ENCODE data around the gene MEGF6.
"Not testable (repeated sequence)": the region's sequence is repeated elsewhere in the genome, so short reads cannot be mapped to it uniquely, and the experiment has no call there.

The MEGF6 gene

GRCh38 chr1:3627515-3628253, 16.4 kb upstream of the MEGF6 start:
- no peak for DNase-seq (ENCODE audit: low read depth in 2 of 2)

GRCh38 chr1:3626025-3626424, 14.7 kb upstream of the MEGF6 start:
- DNase-seq (ENCODE audit: low read depth in 2 of 2) = no peak

- DNase-seq (ENCODE audit: low read depth in 2 of 2) = no peak
Measured at GRCh38 chr1:3625151-3625907, 14.0 kb upstream of the MEGF6 start.

GRCh38 chr1:3624200-3625136, 13.2 kb upstream of the MEGF6 start, which contains the start of gene TPRG1L:
TSS of gene TPRG1L (plus strand) at chr1:3625015. CDS start at chr1:3625073, 58 bp downstream.
- peak; percentile 76 to 84 for DNase-seq (ENCODE audit: low read depth in 2 of 2)

GRCh38 chr1:3623441-3624199, 12.3 kb upstream of the MEGF6 start:
- no peak for DNase-seq (ENCODE audit: low read depth in 2 of 2)

- DNase-seq (ENCODE audit: low read depth in 2 of 2) = not testable (repeated sequence)
Measured at GRCh38 chr1:3622102-3622501, 10.8 kb upstream of the MEGF6 start.

GRCh38 chr1:3621151-3621671, 9.9 kb upstream of the MEGF6 start:
- not testable (repeated sequence) for DNase-seq (ENCODE audit: low read depth in 2 of 2)

- DNase-seq (ENCODE audit: low read depth in 2 of 2) = no peak
Measured at GRCh38 chr1:3620708-3621107, 9.4 kb upstream of the MEGF6 start.

GRCh38 chr1:3618881-3619671, 7.8 kb upstream of the MEGF6 start:
- peak; percentile 37 to 40 for DNase-seq (ENCODE audit: low read depth in 2 of 2)

- no peak for DNase-seq (ENCODE audit: low read depth in 2 of 2)
Measured at GRCh38 chr1:3618531-3618880, 7.2 kb upstream of the MEGF6 start.

GRCh38 chr1:3617806-3618345, 6.6 kb upstream of the MEGF6 start:
- no peak for DNase-seq (ENCODE audit: low read depth in 2 of 2)

- no peak for DNase-seq (ENCODE audit: low read depth in 2 of 2)
Measured at GRCh38 chr1:3616861-3617260, 5.6 kb upstream of the MEGF6 start.

- no peak for DNase-seq (ENCODE audit: low read depth in 2 of 2)
Measured at GRCh38 chr1:3614755-3615742, 3.7 kb upstream of the MEGF6 start.

GRCh38 chr1:3612123-3612522, 815 bp upstream of the MEGF6 start:
- DNase-seq (ENCODE audit: low read depth in 2 of 2) = no peak

GRCh38 chr1:3610527-3611169, 660 bp downstream of the MEGF6 start:
- DNase-seq (ENCODE audit: low read depth in 2 of 2) = peak; percentile 21

GRCh38 chr1:3609769-3610526, 1.4 kb downstream of the MEGF6 start:
- DNase-seq (ENCODE audit: low read depth in 2 of 2) = no peak

GRCh38 chr1:3609016-3609768, 2.1 kb downstream of the MEGF6 start:
- DNase-seq (ENCODE audit: low read depth in 2 of 2) = no peak

Data from fibroblast of skin of left biceps (primary cell).